ENCODE measurements around the gene NSG1.
A peak's percentile ranks its signal among the peaks of the same experiment; 100 is the strongest.

Gene NSG1

GRCh38 chr4:4374388-4375098 lies 12.4 kb upstream of the NSG1 start:
- DNase-seq: no peak

DNA sequence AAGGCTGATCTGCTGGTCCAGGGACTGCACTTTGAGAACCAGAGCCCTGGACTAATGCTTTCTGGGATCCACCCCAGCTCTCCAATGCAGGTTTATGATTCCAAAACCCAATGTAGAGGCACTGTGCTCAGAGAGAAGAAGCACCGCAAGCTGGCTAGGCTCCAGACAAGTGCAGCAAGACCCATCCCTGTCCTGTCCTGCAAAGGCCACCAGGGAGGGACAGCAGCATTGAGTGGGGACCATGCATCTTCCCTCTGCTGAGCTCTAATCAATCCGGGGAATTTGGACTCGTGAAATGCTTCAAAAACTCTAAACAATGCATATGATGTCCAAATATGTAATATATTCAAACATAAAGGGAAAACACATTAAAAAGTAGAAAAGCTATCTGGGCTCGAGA lies 10.8 kb upstream of the NSG1 start:
- DNase-seq: no peak

DNA sequence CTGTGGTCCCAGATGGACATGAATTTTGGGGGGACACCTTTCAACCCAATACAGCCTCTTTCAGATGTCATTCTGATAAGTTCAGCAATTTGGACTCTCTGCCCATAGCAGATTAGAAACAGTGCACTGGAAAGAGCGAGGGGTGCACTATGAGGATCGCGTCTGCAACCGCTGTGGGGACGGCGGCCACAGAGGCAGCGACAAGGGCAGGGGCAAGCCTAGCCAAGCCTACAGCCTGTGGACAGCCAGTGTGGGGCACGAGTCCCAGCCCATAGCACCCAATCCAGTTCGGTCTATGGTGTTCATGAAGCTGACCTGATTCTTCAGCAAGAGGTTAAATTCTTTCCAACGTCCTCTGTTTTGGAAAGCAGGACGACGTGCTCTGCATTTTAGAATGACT lies 9.7 kb upstream of the NSG1 start:
- DNase-seq: no peak

DNA sequence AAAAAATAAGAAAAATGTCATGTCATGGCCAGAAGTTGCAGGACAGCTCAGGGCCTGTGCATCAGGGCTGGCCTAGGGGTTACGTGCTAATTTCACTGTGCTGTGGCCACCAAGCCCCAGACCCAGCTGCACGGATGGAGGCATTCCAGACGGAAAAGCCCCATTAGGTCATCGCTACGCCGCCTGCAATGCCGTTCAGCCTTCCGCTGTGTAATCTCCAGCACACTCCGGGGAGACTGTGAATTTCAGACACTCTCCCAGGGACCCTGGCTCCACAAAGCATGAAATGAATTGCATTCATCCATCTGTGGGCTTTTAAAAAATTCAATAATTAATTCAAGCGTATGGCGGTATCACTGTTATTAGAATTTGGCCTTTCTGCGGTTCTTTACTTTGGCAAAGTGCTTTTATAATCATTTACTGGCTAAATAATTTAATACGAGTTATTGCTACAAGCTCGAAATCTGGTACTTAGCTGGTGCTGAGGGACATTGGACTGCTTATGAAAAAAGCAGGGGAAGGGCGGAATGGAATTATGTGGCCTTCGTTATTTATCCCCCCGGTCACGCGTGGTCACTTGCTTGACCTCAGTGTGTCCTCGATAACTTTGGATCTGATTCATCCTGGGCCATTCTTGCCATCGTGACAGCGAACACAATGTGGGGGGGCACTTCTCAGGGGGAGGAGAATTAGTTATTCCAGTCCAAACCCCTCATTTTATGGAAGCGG lies 9.0 kb upstream of the NSG1 start:
- DNase-seq: no peak

DNA sequence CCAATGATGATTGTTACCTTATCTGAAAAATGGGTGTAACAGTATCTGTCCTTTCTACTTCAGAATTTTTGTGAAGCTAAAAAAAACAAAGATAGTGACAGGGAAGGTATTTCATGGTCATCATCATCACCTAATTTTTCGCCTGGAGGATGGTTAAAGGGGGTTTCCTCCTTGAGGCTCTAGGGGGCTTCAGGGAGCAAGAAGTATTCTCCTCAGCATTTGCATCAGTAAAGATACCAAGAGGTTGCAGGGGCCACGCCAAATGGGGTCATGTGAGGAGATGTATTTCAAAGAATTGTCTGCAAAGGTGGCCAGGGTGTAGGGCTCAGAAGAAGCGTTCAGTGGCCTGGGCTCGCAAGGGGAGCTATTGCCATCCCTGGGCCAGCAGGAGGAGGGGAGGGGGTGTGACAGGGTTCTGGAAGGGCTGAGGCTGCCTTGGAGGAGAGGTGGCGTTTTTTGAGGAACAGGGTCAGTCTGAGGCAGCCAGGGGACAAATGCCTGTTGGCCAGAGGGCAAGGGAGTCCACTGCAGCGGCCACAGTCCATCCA lies 7.3 kb upstream of the NSG1 start:
- no peak for DNase-seq

GRCh38 chr4:4383085-4383484 lies 3.8 kb upstream of the NSG1 start:
- no peak for DNase-seq

- DNase-seq: peak in 1 of 2 donors; percentile 6
Measured at GRCh38 chr4:4384837-4385236, 2.1 kb upstream of the NSG1 start.

DNA sequence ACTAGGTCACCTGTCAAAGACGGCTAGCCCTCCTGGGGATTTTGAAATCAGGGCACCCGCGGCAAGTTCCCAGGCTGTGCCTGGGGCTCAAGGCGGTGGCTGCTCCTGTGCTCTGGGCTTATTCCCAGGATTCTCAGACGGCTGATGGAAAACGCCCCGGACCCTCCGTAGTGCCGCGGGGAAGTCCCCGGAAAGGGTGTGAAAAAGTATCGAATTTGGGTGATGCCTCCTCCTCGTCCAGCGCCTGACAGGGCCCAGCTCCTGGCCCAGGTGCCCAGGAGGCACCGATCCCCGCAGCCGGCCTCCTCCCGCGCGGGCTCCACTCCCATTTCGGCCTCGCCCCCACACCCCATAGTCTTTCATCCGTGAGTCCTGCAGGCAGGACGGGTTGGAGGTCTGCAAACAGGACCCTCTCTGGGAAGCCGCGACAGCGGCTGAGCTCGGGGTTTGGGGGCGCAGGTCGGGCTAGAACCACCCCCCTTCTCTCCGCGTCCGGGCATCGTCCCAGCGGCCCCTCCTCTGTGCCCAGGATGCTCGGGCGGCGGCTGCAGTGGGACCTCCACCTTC lies 1.1 kb upstream of the NSG1 start:
- no peak for DNase-seq

DNA sequence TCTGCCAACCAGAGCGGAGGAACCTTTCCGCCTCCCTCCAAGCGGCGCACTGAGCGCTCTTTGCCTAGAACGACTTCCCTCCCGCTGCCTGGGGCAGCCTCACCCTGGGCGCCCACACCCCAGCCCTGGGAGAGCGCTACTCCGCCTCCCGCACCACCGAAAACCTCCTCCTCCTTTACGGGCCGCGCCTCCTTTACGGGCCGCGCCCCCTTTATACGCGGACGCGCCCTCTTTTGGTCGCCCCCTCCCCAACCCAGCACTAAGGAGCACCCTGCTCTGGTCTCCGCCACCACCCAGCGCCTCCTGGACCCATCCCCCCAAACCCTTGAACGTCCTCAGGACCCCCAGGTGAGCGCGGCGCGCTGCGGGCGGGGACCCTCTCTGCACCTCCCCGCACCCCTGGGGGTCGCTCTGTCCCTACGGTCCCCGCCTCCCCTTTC lies 586 bp upstream of the NSG1 start:
- DNase-seq: peak in 1 of 2 donors; percentile 42

DNA sequence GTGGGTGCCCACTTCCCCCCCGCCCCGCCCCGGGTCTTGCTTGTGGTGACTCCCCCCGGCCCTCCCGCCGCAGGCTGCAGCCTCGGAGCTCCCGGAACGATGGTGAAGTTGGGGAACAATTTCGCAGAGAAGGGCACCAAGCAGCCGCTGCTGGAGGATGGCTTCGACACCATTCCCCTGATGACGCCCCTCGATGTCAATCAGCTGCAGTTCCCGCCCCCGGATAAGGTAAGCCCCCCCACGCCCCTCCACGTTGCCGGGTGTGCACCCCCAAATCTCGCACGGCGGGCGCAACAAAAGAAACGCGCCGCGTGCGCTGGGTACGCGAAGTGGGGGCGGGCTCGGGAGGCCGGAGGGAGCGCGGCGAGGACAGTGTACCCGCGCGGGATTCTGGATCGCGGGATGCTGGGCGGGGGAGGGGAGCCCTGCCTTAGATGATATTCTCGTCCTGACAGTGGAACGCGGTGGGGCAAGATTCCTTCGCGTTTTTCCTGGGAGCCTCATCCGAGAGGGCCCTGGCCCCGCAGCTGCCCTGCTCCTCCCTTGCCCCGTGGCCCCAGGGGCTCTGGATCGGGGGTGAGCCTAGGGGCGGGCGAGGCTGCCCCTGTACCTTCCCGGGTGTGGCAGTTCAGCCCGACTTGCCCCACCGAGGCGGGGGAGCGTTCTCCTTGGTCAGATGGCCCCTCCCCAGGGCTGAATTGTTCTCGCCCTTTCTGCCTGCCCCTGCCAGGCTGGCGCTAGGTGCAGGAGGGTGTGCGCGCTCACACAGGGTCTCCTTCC lies 819 bp downstream of the NSG1 start:
- peak in 1 of 2 donors; percentile 15 for DNase-seq

GRCh38 chr4:4388311-4388790 lies 1.4 kb downstream of the NSG1 start:
- peak in 1 of 2 donors; percentile 3 for DNase-seq

GRCh38 chr4:4388836-4389575 lies 2.1 kb downstream of the NSG1 start:
- DNase-seq: no peak

- no peak for DNase-seq
Measured at GRCh38 chr4:4390046-4390445, 3.1 kb downstream of the NSG1 start.

DNA sequence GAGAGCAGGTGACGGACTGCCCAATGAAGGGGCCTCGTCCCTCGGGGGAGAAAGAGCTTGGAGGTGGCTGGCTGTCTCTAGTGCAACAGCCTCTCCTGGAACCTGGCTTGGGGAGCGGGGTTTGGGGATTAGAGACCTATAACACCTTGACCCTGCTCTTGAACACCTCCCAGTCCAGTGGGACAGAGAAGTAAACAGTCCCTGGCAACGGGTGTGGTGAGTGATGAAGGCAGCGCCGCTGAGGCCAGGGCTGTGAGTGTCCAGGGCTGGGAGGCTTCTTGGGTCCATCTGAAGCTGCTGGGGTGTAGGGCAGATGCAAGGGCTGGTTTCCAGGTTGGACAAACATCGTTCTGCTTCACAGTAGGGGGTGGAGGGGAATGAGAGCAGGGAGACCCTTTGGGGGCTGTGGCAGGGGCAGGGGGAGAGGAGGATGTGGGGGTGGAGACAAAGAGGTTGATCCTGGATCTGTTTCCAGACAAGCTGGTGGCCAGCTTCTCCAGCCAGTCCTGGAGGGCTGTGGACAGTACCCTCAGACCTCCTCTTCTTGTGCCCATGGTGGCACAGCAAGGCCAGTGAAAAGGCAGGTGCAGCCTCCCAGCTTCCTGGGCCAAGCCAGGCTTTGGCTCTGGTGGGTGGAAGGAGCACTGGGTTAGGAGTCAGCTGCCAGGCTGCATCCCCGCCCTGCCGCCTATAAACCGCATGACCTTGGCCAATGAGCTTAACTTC lies 3.8 kb downstream of the NSG1 start:
- DNase-seq: no peak

DNA sequence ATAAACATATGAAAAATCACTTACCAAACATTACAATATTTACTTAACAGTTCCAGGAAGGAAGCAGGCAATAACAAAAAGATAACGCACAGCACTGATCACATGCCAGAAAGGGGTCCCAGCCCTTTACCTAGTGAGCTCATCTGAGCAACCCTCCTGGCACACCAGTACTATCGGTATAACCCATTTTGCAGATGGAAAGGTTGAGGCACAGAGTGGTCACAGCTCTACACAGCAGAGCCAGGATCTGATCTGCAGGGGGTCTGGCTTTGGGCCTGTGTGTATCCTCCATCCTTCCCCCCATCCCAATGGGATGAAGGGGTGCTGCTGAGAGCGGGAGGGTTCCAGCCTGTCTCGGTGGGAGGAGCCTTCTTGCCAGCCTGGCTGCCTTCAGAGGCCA lies 5.0 kb downstream of the NSG1 start:
- DNase-seq: no peak

GRCh38 chr4:4392501-4393183 lies 5.7 kb downstream of the NSG1 start:
- no peak for DNase-seq

- no peak for DNase-seq
Measured at GRCh38 chr4:4394644-4395043, 7.7 kb downstream of the NSG1 start.

GRCh38 chr4:4395371-4395770 lies 8.5 kb downstream of the NSG1 start:
- no peak for DNase-seq

DNA sequence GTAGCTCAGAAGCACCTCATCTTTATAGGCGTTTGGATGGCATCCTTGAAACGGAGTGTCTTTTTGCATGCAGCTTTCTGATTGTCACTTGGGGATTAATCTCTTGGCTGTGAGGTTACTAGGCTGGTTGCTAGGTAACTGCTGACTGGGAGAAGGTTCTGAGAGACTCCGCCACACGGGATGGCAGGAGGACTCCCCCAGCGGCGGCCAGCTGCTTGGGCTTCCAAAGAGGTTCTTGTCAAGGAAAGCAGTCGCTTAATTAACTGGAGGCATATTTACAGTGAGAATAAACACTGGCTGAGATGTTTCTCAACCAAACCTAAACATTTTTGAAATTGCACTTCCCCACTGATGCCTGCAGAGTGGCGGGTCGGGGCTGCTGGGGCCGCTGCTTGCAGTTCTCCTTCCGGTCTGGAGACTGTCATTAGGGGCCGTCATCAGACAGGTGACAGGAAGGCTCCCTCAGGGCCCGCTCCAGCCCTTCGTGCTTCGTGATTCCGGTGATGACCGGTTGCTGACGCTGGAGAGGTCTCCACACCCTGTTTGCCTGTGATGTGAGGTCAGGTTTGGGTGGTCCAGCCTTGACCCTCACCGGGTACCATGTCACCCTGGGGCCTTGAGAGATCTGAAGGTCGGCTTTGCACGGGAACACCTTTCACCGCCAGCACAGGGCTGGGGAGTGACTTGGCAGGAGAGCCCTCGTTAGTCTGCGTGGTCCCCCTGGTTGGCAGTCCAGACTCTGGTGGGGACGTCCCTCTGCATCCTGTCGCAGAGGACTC lies 9.1 kb downstream of the NSG1 start:
- no peak for DNase-seq

Data from CD4-positive, alpha-beta T cell treated with Interferon alpha-2 for 1 hour (primary cell).